Type B pancreatic cell (in vitro differentiated cells): Measurements from ENCODE around the gene SPTBN4. TPM values are rescaled to one million over a fixed set of nuclear protein-coding genes. Genes with fewer than 3 reads are reported as not detected.

Experiments used
- DNase-seq: peaks from one replicate; pipeline ENCODE4 v3.0.0; 2021; ENCODE audit warnings: mixed read lengths; ENCODE audit not compliant: unreplicated experiment; ENCODE audit errors: extremely low spot score
- H3K27ac Mint-ChIP-seq: 2 replicates; pipeline ENCODE4 v1.8.0; 2021; ENCODE audit warnings: mild to moderate bottlenecking, mixed read lengths
- H3K27me3 Mint-ChIP-seq: 2 replicates; pipeline ENCODE4 v1.8.0; 2021; ENCODE audit warnings: mixed read lengths
- H3K36me3 Mint-ChIP-seq: 2 replicates; pipeline ENCODE4 v1.8.0; 2021; ENCODE audit warnings: mixed read lengths
- H3K4me1 Mint-ChIP-seq: one replicate; pipeline ENCODE4 v1.8.0; 2021; ENCODE audit warnings: mixed read lengths; ENCODE audit not compliant: unreplicated experiment
- H3K4me3 Mint-ChIP-seq: 2 replicates; pipeline ENCODE4 v1.8.0; 2021; ENCODE audit warnings: mild to moderate bottlenecking, mixed read lengths
- H3K9me3 Mint-ChIP-seq: 2 replicates; pipeline ENCODE4 v1.8.0; 2021; ENCODE audit warnings: mixed read lengths
- total RNA-seq: library from RNA; stranded (reverse); gene quantifications from 2 replicates; pipeline ENCODE4 v1.2.1, GENCODE V29; 2021; ENCODE audit warnings: low replicate concordance
- TF ChIP-seq, protein P1 (sequence below): fragments of 200-600 bp; sonication (generic); conservative IDR thresholded peaks from 2 replicates; pipeline ENCODE4 v1.5.0; 2021; ENCODE audit warnings: antibody characterized with exemption, mild to moderate bottlenecking

The SPTBN4 gene
- total RNA-seq, 1 donor from 2014 or later = 2.6 TPM

GRCh38 chr19:40617961-40618360 is 151.2 kb downstream of the SPTBN4 start:
- Mint-ChIP-seq H3K27me3 (peaks cover 10% of the 10 kb centered on the region), H3K4me1 (peaks cover 9% of the 10 kb centered on the region), H3K36me3 (peaks cover 17% of the 10 kb centered on the region), H3K27ac (no peak overlapping the region), H3K9me3 (no peaks in the 10 kb centered on the region), H3K4me3 (no peak overlapping the region)
- no peak for DNase-seq
- TF ChIP-seq, protein P1, sequence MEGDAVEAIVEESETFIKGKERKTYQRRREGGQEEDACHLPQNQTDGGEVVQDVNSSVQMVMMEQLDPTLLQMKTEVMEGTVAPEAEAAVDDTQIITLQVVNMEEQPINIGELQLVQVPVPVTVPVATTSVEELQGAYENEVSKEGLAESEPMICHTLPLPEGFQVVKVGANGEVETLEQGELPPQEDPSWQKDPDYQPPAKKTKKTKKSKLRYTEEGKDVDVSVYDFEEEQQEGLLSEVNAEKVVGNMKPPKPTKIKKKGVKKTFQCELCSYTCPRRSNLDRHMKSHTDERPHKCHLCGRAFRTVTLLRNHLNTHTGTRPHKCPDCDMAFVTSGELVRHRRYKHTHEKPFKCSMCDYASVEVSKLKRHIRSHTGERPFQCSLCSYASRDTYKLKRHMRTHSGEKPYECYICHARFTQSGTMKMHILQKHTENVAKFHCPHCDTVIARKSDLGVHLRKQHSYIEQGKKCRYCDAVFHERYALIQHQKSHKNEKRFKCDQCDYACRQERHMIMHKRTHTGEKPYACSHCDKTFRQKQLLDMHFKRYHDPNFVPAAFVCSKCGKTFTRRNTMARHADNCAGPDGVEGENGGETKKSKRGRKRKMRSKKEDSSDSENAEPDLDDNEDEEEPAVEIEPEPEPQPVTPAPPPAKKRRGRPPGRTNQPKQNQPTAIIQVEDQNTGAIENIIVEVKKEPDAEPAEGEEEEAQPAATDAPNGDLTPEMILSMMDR = no peak

GRCh38 chr19:40619333-40620160 is 152.7 kb downstream of the SPTBN4 start:
- H3K27ac Mint-ChIP-seq = no peak overlapping the region
- TF ChIP-seq, protein P1 = no peak
- H3K4me1 Mint-ChIP-seq = peaks cover 14% of the 10 kb centered on the region
- H3K27me3 Mint-ChIP-seq = peaks cover 3% of the 10 kb centered on the region
- H3K9me3 Mint-ChIP-seq = no peaks in the 10 kb centered on the region
- no peak overlapping the region for H3K4me3 Mint-ChIP-seq
- peaks cover 22% of the 10 kb centered on the region for H3K36me3 Mint-ChIP-seq
- DNase-seq = no peak

DNA sequence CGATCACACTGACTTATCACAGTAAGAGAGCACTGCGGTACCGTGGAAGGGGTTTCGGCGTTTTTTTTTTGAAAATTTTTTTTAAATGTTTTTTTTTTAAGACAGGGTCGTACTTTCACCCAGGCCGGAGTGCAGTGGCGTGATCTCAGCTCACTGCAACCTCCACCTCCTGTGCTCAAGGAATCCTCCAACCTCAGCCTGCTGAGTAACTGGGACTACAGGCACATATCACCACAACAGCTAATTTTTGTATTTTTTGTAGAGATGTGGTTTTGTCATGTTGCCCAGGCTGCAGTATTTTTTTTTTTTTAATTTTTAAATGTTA is 153.3 kb downstream of the SPTBN4 start:
- peaks cover 22% of the 10 kb centered on the region for H3K36me3 Mint-ChIP-seq

GRCh38 chr19:40621283-40621682 is 154.5 kb downstream of the SPTBN4 start:
- TF ChIP-seq, protein P1 = no peak
- no peaks in the 10 kb centered on the region for H3K27me3 Mint-ChIP-seq
- H3K27ac Mint-ChIP-seq = no peak overlapping the region
- no peaks in the 10 kb centered on the region for H3K9me3 Mint-ChIP-seq
- H3K36me3 Mint-ChIP-seq = peaks cover 22% of the 10 kb centered on the region
- H3K4me3 Mint-ChIP-seq = no peak overlapping the region
- no peak for DNase-seq
- peaks cover 7% of the 10 kb centered on the region for H3K4me1 Mint-ChIP-seq

More for the DNA sequence above, 153.3 kb downstream of the SPTBN4 start:
- TF ChIP-seq, protein P1 = no peak
- no peaks in the 10 kb centered on the region for H3K9me3 Mint-ChIP-seq
- H3K27ac Mint-ChIP-seq = no peak overlapping the region
- peaks cover 8% of the 10 kb centered on the region for H3K4me1 Mint-ChIP-seq
- H3K4me3 Mint-ChIP-seq = no peak overlapping the region
- DNase-seq = no peak
- H3K27me3 Mint-ChIP-seq = no peaks in the 10 kb centered on the region

DNA sequence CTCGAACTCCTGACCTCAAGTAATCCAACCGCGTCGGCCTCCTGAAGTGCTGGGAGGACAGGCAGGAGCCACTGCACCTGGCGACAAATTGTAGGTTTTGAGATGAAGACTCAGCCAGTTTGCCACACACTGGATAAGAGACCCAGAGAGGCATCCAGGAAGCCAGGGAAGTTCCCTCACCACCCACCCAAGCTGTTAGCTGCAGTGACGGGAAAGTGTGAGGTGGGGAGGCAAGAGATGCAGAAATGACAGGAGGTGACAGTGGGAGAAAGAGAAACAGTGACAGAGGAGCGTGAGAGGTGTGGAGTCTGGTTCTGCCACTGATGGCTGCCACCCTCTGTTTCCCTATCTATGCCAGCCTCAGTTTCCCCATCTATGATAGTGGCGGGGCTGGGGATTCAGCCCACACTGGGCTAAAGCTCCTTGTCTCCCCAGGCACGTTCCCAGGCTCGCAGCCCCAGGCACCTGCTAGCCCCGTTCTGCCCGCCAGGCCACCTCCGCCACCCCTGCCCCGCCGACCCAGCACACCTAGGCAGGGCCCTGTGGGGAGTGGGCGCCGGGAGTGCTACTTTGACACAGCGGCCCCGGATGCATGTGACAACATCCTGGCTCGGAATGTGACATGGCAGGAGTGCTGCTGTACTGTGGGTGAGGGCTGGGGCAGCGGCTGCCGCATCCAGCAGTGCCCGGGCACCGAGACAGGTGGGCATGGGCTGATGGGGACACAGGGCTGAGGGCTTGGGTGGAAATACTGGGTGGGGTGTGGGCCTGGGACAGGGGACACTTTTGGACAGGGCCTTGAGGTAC is 155.4 kb downstream of the SPTBN4 start:
- TF ChIP-seq, protein P1 = no peak
- peaks cover 23% of the 10 kb centered on the region for H3K36me3 Mint-ChIP-seq
- no peak overlapping the region for H3K27ac Mint-ChIP-seq
- no peak for DNase-seq
- no peaks in the 10 kb centered on the region for H3K9me3 Mint-ChIP-seq
- H3K27me3 Mint-ChIP-seq = no peaks in the 10 kb centered on the region
- peaks cover 7% of the 10 kb centered on the region for H3K4me1 Mint-ChIP-seq
- H3K4me3 Mint-ChIP-seq = no peak overlapping the region
